ENCODE results near the gene HTRA1.

Gene HTRA1

GRCh38 chr10:122559228-122559627, 97.9 kb downstream of the HTRA1 start:
- no peak for DNase-seq
- H3K4me1 Mint-ChIP-seq: peaks cover 15% of the 10 kb centered on the region
- no peaks in the 10 kb centered on the region for H3K36me3 Mint-ChIP-seq
- no peaks in the 10 kb centered on the region for H3K9me3 Mint-ChIP-seq
- no peak overlapping the region for H3K27ac Mint-ChIP-seq
- H3K27me3 Mint-ChIP-seq: peaks cover 54% of the 10 kb centered on the region
- CTCF ChIA-PET: interaction anchor here (5.5 kb wide), 1 partner anchor 7 kb away, joined by 21 read pairs; no protein-coding TSS in a partner anchor
- no peak overlapping the region for H3K4me3 Mint-ChIP-seq

- no peak for DNase-seq
- Mint-ChIP-seq H3K36me3 (no peaks in the 10 kb centered on the region), H3K4me3 (no peak within 1 kb of the TSS), H3K27me3 (peaks cover 51% of the 10 kb centered on the region), H3K4me1 (peaks cover 15% of the 10 kb centered on the region), H3K27ac (no peak within 1 kb of the TSS), H3K9me3 (no peaks in the 10 kb centered on the region)
- CTCF ChIA-PET: no interaction called here
Observed at GRCh38 chr10:122560279-122560804, 99.0 kb downstream of the HTRA1 start, which contains the start of gene DMBT1. Gene DMBT1 (plus strand): TSS chr10:122560754. CDS start chr10:122560771, 17 bp downstream.

GRCh38 chr10:122561212-122561611, 99.9 kb downstream of the HTRA1 start:
- no peak overlapping the region for H3K4me3 Mint-ChIP-seq
- H3K9me3 Mint-ChIP-seq: no peaks in the 10 kb centered on the region
- H3K27me3 Mint-ChIP-seq: peaks cover 58% of the 10 kb centered on the region
- CTCF ChIA-PET: no interaction called here
- no peaks in the 10 kb centered on the region for H3K36me3 Mint-ChIP-seq
- peaks cover 15% of the 10 kb centered on the region for H3K4me1 Mint-ChIP-seq
- no peak overlapping the region for H3K27ac Mint-ChIP-seq
- DNase-seq: no peak

GRCh38 chr10:122561792-122562191, 100.4 kb downstream of the HTRA1 start:
- Mint-ChIP-seq H3K9me3 (no peaks in the 10 kb centered on the region), H3K4me3 (no peak overlapping the region), H3K27ac (no peak overlapping the region), H3K4me1 (peaks cover 15% of the 10 kb centered on the region), H3K36me3 (no peaks in the 10 kb centered on the region), H3K27me3 (peaks cover 54% of the 10 kb centered on the region)
- no peak for DNase-seq
- CTCF ChIA-PET: no interaction called here
